ENCODE data around the gene IGFL4. TPM values are rescaled to one million over a fixed set of nuclear protein-coding genes. Genes with fewer than 3 reads are reported as not detected.

The IGFL4 gene
- total and polyA plus RNA-seq, 2 of the 13 experiments (the other 11 are each of a cell fraction or from before 2014, with no cell fraction given): 1.2 to 1.4 TPM

GRCh38 chr19:46040125-46040524 is 677 bp downstream of the IGFL4 start:
- DNase-seq (ENCODE audit: low spot score): no peak
- WGBS (ENCODE audit: low lambda C conversion rate): no CpG with 5 or more reads among the region's 6 CpGs
- ATAC-seq: no peak
- CTCF ChIA-PET (ENCODE audit: low intra/inter-chr PET ratio, low total read pairs): no interaction called here
- TF ChIP-seq, protein P1, sequence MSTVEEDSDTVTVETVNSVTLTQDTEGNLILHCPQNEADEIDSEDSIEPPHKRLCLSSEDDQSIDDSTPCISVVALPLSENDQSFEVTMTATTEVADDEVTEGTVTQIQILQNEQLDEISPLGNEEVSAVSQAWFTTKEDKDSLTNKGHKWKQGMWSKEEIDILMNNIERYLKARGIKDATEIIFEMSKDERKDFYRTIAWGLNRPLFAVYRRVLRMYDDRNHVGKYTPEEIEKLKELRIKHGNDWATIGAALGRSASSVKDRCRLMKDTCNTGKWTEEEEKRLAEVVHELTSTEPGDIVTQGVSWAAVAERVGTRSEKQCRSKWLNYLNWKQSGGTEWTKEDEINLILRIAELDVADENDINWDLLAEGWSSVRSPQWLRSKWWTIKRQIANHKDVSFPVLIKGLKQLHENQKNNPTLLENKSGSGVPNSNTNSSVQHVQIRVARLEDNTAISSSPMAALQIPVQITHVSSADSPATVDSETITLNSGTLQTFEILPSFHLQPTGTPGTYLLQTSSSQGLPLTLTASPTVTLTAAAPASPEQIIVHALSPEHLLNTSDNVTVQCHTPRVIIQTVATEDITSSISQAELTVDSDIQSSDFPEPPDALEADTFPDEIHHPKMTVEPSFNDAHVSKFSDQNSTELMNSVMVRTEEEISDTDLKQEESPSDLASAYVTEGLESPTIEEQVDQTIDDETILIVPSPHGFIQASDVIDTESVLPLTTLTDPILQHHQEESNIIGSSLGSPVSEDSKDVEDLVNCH (CRISPR knock-in tag; IDR thresholded peaks at IDR 0.05): no peak
- TF ChIP-seq MXD1 (CRISPR knock-in tag; IDR thresholded peaks at IDR 0.05) (no peak), ZNF678 (CRISPR knock-in tag; IDR thresholded peaks at IDR 0.05) (no peak), CCAR2 (optimal IDR thresholded peaks at IDR 0.05; ENCODE audit: low read depth, low read length) (no peak), HNF4A (CRISPR knock-in tag; IDR thresholded peaks at IDR 0.05) (no peak)
- BruUV-seq (replicated peaks): no TSS peak
- peaks cover 19% of the 10 kb centered on the region for H3K4me1 ChIP-seq (ENCODE audit: insufficient read depth, low read length)
- no peak overlapping the region for H2AFZ ChIP-seq (ENCODE audit: low read length)
- H4K20me1 ChIP-seq (ENCODE audit: insufficient read depth, low read length): no peaks in the 10 kb centered on the region
- no peak overlapping the region for H3K9ac ChIP-seq (ENCODE audit: insufficient read depth, low read depth, low read length)
- H3K27me3 ChIP-seq (ENCODE audit: control insufficient read depth in 1 of 2, insufficient read depth in 2 of 2, low read length in 2 of 2): no peaks in the 10 kb centered on the region
- POLR2A ChIA-PET: no interaction called here
- no peaks in the 10 kb centered on the region for H3K79me2 ChIP-seq (ENCODE audit: insufficient read depth, low read length)
- no peak overlapping the region for H3K4me2 ChIP-seq (ENCODE audit: low read depth, low read length)
- no peaks in the 10 kb centered on the region for H3K9me3 ChIP-seq (ENCODE audit: low read length)
- intact Hi-C loops (cut with micrococcal nuclease; ENCODE audit: unreplicated experiment) (no loop called here), in situ Hi-C loops (cut with HindIII; ENCODE audit: extremely low pct_ligation_motif_present, low pct_unique_long_range_greater_than_20kb) (no loop called here)
- no peak for FAIRE-seq
- H3K36me3 ChIP-seq (replicated peaks in 1 of 2; ENCODE audit: control insufficient read depth in 1 of 2, insufficient read depth in 2 of 2, low read length in 2 of 2): no peaks in the 10 kb centered on the region
- H3K4me3 ChIP-seq (replicated peaks in 1 of 3; ENCODE audit: insufficient read depth in 1 of 3, low read depth in 2 of 3, low read length in 3 of 3): no peak overlapping the region
- no peak overlapping the region for H3K27ac ChIP-seq (ENCODE audit: extremely low read length, insufficient read depth, low read length)

DNA sequence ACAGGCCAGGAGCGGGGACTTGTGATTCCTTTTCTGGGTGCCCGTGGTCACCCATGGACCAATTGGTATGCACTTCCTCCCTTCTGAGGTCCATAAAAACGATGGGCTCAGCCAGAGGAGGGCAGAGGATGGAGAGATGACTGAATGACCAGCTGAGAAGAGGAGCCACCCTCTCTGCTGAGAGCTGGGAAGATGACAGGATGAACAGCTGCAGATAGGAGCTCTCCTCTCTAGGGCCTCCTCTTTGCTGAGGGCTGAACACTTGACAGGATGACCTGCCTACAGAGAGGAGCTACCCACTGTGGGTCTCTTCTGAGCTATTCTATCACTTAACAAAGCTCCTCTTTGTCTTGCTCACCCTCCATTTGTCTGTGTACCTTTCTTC is 4.1 kb downstream of the IGFL4 start:
- H3K36me3 ChIP-seq (replicated peaks in 1 of 2; ENCODE audit: control insufficient read depth in 1 of 2, insufficient read depth in 2 of 2, low read length in 2 of 2): no peaks in the 10 kb centered on the region
- no CpG with 5 or more reads among the region's 3 CpGs for WGBS (ENCODE audit: low lambda C conversion rate)
- in situ Hi-C loops (cut with HindIII; ENCODE audit: extremely low pct_ligation_motif_present, low pct_unique_long_range_greater_than_20kb): no loop called here
- H3K4me1 ChIP-seq (ENCODE audit: insufficient read depth, low read length): peaks cover 19% of the 10 kb centered on the region
- H2AFZ ChIP-seq (ENCODE audit: low read length): no peak overlapping the region
- H3K27ac ChIP-seq (ENCODE audit: extremely low read length, insufficient read depth, low read length): no peak overlapping the region
- ChIA-PET CTCF (ENCODE audit: low intra/inter-chr PET ratio, low total read pairs) (no interaction called here), POLR2A (no interaction called here)
- H3K9ac ChIP-seq (ENCODE audit: insufficient read depth, low read depth, low read length): no peak overlapping the region
- no peaks in the 10 kb centered on the region for H4K20me1 ChIP-seq (ENCODE audit: insufficient read depth, low read length)
- no peaks in the 10 kb centered on the region for H3K79me2 ChIP-seq (ENCODE audit: insufficient read depth, low read length)
- BruUV-seq (replicated peaks): no TSS peak
- intact Hi-C loops (cut with micrococcal nuclease; ENCODE audit: unreplicated experiment): loop anchor here (2.0 kb wide), 2 partner anchors 40 to 80 kb away; no protein-coding TSS in a partner anchor
- H3K27me3 ChIP-seq (ENCODE audit: control insufficient read depth in 1 of 2, insufficient read depth in 2 of 2, low read length in 2 of 2): no peaks in the 10 kb centered on the region
- ATAC-seq (peak; percentile 52), DNase-seq (ENCODE audit: low spot score) (peak; percentile 36), FAIRE-seq (no peak)
- TF ChIP-seq, protein P2, sequence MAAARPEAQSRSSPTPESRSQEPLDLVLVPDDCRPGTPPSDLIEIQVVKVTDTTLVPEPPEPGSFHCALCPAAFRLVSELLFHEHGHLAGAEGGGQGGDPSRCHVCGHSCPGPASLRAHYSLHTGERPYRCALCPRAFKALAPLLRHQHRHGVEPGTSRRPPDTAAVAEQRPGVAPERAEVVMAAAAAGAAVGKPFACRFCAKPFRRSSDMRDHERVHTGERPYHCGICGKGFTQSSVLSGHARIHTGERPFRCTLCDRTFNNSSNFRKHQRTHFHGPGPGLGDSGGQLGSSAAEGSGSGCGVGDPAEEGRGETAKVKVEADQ (CRISPR knock-in tag; IDR thresholded peaks at IDR 0.05; ENCODE audit: borderline replicate concordance): no peak
- TF ChIP-seq ZSCAN9 (CRISPR knock-in tag; IDR thresholded peaks at IDR 0.05; ENCODE audit: borderline replicate concordance) (no peak), ZNF431 (CRISPR knock-in tag; IDR thresholded peaks at IDR 0.05; ENCODE audit: borderline replicate concordance, low read depth) (no peak), ZNF335 (CRISPR knock-in tag; IDR thresholded peaks at IDR 0.05) (no peak), HMGA1 (CRISPR knock-in tag; conservative IDR thresholded peaks at IDR 0.05) (no peak), ZBTB3 (CRISPR knock-in tag; IDR thresholded peaks at IDR 0.05; ENCODE audit: borderline replicate concordance, low read depth) (no peak)
- H3K4me3 ChIP-seq (replicated peaks in 1 of 3; ENCODE audit: insufficient read depth in 1 of 3, low read depth in 2 of 3, low read length in 3 of 3): no peak overlapping the region
- no peak overlapping the region for H3K4me2 ChIP-seq (ENCODE audit: low read depth, low read length)
- no peaks in the 10 kb centered on the region for H3K9me3 ChIP-seq (ENCODE audit: low read length)
